HEK293T (cell line): ENCODE results near the gene ADAMTS15.

Experiments
- BHLHE40 ChIP-seq: fragments of 450-650 bp; IDR thresholded peaks from 2 replicates; pipeline ENCODE4 v1.6.1; 2016; ENCODE audit warnings: mild to moderate bottlenecking, moderate library complexity, borderline replicate concordance
- FOXA1 ChIP-seq: fragments of 450-650 bp; IDR thresholded peaks from 2 replicates; pipeline ENCODE4 v1.6.1; 2016; ENCODE audit warnings: mild to moderate bottlenecking
- FOXM1 ChIP-seq: fragments of 450-650 bp; IDR thresholded peaks from 2 replicates; pipeline ENCODE4 v1.6.1; 2017; ENCODE audit warnings: mild to moderate bottlenecking, borderline replicate concordance
- L3MBTL2 ChIP-seq: fragments of 450-650 bp; conservative IDR thresholded peaks from 2 replicates; pipeline ENCODE4 v1.6.1; 2016; ENCODE audit warnings: mild to moderate bottlenecking
- SP1 ChIP-seq: fragments of 450-650 bp; IDR thresholded peaks from 2 replicates; pipeline ENCODE4 v1.6.1; 2017

GRCh38 chr11:130422251-130422995 is 26.0 kb upstream of the ADAMTS15 start:
- TF ChIP-seq FOXA1: no peak
- TF ChIP-seq L3MBTL2: no peak
- TF ChIP-seq FOXM1: no peak
- no peak for TF ChIP-seq SP1
- TF ChIP-seq BHLHE40: no peak
